GM18951 (cell line): ENCODE data around the gene DERL3.
"Not testable (repeated sequence)": the region's sequence is repeated elsewhere in the genome, so short reads cannot be mapped to it uniquely, and the experiment has no call there.

ENCODE experiments used
- POLR2A ChIP-seq: IDR thresholded peaks from 4 replicates; pipeline ENCODE4 v1.6.1; 2011; ENCODE audit warnings: mild to moderate bottlenecking; ENCODE audit not compliant: insufficient read length, insufficient read depth; ENCODE audit errors: extremely low read depth
- in situ Hi-C: fragments of 300-500 bp; cut with MboI; formaldehyde crosslinking; loops from one replicate; pipeline ENCODE4 v1.12.0; 2022; ENCODE audit warnings: low sequenced_read_pairs, mixed read lengths, inconsistent platforms; ENCODE audit not compliant: unreplicated experiment

DERL3 gene

DNA sequence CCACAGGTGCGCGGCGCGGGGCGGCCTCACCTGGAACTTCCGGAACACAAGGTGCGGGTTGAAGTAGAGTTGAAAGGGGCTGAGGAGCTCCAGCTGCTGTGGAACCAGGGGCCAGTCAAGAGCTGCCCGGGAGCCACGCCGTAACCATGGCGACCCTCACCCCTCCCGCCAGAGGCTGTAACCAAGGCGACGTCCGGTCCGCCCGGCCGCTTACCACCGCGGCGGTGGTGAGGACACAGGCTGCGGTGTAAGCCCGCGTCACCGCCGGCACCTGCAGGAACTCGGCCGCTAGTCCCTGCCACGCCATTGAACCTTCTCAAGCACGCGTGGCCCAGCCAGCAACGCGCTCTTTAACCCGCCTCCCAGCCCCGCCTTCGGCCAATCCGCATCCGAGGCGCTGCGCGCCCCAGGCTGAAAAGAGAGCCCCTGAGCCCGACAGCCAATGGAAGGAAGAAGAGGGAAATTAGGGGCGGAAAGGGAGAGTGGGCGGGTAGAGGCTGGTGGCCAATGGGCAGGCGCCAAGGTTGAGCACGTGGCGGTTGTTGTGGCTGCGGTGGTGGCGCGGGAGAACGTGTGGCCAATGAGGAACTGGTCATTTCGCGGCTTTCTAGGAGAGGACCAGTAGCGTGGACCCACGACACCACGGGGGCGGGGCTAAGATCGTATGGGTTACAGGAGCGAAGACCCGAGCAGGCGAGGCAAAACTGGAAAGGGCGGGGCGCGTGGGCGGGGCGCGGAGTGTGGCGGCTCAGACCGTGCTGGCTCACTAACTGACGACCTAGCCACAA is at the start of gene DERL3:
DERL3 (minus strand) TSS at position 326 of the 788 bp plus-strand sequence; CDS start at position 307, 19 bp downstream.
- in situ Hi-C loops = loop anchor here (10.0 kb wide), 1 partner anchor 64 kb away; the partner anchor contains the start of gene MMP11
- TF ChIP-seq POLR2A = peak; percentile 20

DNA sequence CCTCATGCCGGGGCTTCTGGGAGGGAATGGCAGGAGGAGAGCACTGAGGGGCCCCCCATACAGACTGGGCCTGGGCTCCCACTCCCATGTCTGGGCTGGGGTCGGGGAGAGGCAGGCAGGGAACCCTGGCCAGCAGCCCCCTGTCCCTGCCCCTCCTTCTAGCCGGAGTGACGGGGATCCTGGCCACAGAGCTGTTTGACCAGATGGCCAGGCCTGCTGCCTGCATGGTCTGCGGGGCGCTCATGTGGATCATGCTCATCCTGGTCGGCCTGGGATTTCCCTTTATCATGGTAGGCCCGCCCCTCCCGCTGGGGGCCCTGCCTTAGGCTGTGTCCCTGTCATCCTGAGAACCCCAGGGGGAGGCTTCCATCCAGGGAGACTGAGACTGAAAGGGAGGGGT is 45.3 kb upstream of the DERL3 start:
- in situ Hi-C loops = no loop called here
- TF ChIP-seq POLR2A = no peak

DNA sequence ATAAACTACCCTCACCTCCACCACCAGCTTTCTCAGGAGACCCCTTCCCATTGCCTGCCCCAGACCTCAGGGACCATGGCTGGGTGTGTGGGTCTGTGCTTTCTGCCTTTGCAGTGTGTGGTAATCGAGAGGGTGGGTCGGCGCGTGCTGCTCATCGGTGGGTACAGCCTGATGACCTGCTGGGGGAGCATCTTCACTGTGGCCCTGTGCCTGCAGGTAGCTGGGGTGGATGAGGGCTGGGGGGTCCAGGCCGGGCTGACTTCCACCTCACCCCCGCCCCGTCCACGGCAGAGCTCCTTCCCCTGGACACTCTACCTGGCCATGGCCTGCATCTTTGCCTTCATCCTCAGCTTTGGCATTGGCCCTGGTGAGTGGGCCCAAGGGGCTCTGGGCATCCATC is 44.9 kb upstream of the DERL3 start:
- in situ Hi-C loops = no loop called here
- TF ChIP-seq POLR2A = no peak

DNA sequence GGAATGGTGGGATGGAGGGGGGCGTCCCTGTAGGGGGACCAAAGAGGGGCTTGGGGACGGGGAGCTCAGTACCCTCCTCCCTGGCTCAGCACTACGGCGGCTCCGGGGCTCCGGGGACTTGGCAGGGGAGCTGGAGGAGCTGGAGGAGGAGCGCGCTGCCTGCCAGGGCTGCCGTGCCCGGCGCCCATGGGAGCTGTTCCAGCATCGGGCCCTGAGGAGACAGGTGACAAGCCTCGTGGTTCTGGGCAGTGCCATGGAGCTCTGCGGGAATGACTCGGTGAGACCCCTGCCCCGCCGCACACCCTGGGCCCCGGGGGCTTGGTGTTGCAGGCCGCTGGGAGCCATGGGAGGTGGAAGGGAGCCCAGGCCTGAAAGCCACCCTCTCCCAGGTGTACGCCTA is 43.6 kb upstream of the DERL3 start:
- in situ Hi-C loops = no loop called here
- TF ChIP-seq POLR2A = no peak

DNA sequence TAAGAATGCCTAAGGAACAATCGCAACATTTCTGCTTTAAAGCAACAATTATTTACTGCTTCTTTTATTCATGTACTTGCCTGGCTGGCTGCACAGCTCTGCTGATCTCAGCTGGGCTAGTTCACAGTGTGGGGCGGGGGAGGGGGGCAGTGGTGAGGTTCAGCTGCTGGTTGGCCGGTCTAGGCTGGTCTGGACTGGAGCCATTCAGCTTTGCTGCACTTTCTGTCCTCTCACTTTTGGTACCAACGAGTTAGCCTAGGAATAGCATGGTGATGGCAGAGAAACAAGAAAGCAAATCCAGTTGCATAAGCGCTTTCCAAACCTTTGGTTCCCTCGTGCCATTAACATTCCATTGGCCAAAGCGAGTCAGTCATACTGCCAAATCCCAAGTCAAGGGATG is 39.4 kb upstream of the DERL3 start:
- no peak for TF ChIP-seq POLR2A
- in situ Hi-C loops = no loop called here

DNA sequence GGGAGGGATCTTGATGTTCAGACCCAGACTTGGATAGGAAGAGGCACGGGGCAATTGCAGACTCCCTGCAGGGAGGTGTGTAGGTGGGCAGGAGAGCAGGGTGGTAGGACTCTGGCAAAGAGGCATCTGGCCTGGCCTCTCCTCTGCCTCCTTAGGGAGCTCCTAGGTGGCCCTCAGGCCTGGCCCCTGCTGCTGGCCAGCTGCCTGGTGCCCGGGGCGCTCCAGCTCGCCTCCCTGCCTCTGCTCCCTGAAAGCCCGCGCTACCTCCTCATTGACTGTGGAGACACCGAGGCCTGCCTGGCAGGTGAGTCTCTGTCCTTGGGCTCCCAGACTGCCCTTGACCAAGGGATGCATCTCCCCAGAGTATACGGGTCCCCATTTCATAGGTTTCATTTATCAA is 38.8 kb upstream of the DERL3 start:
- in situ Hi-C loops = no loop called here
- no peak for TF ChIP-seq POLR2A

DNA sequence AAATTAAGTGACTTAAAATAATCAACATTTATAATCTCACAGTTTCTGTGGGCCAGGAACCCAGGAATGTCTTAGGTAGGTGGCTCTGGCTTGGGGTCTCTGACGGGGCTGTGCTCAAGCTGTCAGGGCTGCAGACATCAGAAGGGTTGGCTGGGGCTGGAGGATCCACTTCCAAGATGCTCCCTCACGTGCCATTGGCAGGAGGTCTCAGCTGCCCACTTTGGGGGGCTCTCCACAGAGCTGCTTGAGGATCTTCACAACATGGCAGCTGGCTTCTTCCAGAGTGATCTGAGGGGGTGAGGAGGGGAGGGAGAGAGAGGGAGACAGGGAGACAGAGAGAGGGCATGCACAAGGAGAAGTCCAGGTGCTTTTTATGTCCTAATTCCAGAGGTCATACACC is 37.0 kb upstream of the DERL3 start:
- in situ Hi-C loops = no loop called here
- TF ChIP-seq POLR2A = no peak

DNA sequence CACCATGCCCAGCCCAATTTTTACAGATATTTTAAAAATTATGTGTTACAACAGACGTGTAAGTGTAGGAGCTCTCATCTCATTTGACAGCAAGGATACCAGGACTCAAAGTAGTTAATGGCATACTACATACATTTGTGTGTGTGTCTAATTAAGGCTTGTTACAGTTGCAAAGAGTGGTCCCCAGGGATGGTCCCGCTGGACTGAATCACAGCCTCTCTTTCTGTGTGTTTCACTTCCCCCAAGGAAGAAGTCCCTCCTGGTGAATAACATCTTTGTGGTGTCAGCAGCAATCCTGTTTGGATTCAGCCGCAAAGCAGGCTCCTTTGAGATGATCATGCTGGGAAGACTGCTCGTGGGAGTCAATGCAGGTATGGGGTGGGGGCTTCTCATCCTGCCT is 36.1 kb upstream of the DERL3 start:
- in situ Hi-C loops = no loop called here
- no peak for TF ChIP-seq POLR2A

DNA sequence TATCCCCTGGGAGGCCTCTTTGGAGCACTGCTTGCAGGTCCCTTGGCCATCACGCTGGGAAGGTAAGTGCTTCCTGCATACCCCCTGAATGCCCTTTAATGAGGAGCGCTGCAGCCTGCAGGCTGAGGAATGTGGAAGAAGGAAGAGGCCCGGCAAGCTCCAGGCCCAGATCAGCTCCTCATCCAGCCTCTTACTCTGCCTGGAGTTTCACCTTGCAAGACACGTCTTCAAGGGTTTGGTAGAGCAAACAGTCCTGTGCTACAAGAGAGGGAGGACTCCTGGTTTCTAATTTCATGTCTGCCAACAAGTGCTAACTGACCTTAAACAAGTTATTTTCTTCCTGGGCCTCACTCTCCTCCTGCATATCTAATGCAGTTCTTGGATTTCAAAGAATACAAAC is 29.8 kb upstream of the DERL3 start:
- in situ Hi-C loops = no loop called here
- TF ChIP-seq POLR2A = no peak

DNA sequence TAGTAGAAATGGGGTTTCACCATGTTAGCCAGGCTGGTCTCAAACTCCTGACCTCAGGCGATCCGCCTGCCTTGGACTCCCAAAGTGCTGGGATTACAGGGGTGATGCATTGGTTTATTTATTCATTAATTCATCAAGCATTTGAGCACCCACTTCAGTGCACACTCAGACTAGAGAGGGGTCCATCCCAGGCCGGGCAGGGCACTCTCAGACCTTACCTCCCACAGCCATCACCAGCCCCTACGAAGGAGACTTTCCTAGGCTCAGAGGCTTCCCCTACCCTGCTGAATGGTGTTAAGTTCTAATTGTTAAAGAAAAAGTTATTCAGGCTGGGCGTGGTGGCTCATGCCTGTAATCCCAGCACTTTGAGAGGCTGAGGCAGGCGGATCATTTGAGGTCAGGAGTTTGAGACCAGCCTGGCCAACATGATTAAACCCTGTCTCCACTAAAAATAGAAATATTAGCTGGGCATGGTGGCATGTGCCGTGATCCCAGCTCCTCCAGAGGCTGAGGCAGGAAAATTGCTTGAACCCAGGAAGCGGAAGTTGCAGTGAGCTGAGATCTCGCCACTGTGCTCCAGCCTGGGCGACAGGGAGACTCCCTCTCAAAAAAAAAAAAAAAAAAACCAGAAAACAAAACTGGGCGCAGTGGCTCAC is 25.8 kb upstream of the DERL3 start:
- in situ Hi-C loops = not testable (repeated sequence)

DNA sequence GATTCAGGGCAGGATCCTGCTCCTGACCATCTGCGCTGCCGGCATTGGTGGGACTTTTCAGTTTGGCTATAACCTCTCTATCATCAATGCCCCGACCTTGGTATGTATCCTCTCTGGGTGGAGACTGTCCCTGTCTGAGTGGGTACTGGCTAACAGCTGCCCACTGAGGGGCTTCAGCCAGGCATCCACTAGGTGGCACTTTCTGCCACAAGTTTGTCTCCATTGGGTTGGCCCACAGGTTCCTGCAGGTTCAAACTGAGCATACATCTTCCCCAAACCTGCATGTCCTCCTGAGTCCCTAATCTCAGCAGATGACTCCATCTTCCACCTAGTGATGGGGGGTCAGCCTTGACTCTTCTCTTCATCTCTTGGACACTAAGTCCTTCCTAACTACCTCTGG is 23.3 kb upstream of the DERL3 start:
- TF ChIP-seq POLR2A = no peak
- in situ Hi-C loops = no loop called here

DNA sequence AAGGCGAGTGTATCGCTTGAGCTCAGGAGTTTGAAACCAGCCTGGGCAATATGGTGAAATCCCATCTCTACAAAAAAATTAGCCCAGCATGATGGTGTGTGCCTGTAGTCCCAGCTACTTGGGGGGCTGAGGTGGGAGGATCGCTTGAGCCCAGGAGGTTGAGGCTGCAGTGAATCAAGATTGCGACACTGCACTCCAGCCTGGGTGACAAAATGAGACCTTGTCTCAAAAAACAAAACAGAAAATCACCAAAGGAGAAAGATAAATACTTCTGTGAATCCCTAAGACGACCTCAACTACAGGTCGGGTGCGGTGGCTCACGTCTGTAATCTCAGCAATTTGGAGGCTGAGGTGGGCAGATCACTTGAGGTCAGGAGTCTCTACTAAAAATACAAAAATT is 21.4 kb upstream of the DERL3 start:
- in situ Hi-C loops = not testable (repeated sequence)

DNA sequence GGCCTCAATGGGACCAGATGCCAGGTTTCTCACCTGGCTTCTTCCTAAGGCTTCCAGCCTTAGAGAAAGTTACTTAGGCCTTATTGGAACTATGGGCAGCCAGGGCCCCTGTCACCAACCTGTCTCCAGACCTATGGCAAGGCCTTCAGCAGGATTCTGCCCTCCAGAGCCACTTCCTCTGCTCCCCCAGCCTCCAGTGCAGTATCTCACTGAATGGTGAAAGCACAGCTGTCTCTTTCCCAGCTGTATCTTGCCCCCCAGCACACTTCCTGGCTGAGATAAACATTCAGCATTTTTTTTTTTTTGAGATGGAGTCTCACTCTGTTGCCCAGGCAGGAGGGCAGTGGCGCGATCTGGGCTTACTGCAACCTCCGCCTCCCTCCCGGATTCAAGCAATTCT is 20.4 kb upstream of the DERL3 start:
- no peak for TF ChIP-seq POLR2A
- in situ Hi-C loops = no loop called here

DNA sequence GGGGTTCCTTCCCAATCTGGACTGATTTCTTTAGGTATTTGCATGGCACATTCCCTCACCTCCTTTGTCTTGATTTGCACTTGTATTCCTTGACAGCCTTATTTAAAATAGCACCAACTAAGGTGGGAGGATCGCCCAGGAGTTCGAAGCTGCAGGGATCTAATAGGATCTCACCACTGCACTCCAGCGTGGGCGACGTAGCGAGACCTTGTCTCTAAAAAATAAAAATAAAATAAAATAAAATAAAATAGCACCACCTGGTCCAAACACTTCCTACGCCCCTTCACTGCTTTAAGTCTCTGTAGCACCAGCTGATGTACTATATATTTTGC is 19.6 kb upstream of the DERL3 start:
- in situ Hi-C loops = no loop called here
- TF ChIP-seq POLR2A = no peak
